ENCODE results near the gene ETS1.

DNA sequence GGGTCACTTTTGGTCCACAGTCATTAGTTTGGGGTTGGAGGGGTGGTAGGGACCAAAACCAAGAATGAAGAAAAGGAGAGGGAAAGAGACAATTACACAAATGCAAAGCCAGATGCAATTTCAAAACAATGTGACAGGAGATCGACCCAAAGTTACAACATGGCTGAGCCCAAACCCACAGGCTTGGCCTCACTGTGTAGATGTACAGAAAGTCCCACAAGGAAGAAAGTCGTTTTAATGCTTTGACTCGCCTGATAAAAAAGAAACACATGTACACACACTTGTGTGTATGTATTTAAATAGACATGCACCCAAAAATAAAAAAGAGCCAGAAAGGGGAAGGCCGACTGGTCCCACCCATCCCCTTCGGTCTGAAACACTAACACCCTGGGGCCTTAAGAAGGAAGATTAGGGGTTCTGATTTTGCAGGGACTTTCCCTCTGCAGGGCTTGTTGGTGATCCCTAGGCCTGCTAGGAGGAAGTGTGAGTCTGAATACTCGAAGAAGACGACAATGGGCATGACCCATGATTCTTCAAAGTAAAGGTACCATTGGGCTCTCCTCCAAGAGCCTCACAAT is 104.1 kb downstream of the ETS1 start:
- no peak for TF ChIP-seq ELF4 (IDR thresholded peaks at IDR 0.05)
- TF ChIP-seq BHLHE40 (IDR thresholded peaks at IDR 0.05; ENCODE audit: borderline replicate concordance), result no peak
- TF ChIP-seq ZNF384 (IDR thresholded peaks at IDR 0.05), result no peak
- TF ChIP-seq NFRKB (IDR thresholded peaks at IDR 0.05), result no peak
- no peak for TF ChIP-seq SP1 (IDR thresholded peaks at IDR 0.05)
- TF ChIP-seq, protein P1, sequence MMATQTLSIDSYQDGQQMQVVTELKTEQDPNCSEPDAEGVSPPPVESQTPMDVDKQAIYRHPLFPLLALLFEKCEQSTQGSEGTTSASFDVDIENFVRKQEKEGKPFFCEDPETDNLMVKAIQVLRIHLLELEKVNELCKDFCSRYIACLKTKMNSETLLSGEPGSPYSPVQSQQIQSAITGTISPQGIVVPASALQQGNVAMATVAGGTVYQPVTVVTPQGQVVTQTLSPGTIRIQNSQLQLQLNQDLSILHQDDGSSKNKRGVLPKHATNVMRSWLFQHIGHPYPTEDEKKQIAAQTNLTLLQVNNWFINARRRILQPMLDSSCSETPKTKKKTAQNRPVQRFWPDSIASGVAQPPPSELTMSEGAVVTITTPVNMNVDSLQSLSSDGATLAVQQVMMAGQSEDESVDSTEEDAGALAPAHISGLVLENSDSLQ (IDR thresholded peaks at IDR 0.05), result no peak

Data from HEK293T (cell line).